Activated T-cell treated with anti-CD3 and anti-CD28 coated beads for 24 hours (primary cell): ENCODE results near the gene GRIFIN.

ENCODE experiments used
- DNase-seq: peaks from one replicate; pipeline ENCODE4 v3.0.0-alpha.2; 2020; ENCODE audit warnings: low read depth

GRIFIN gene, protein sequence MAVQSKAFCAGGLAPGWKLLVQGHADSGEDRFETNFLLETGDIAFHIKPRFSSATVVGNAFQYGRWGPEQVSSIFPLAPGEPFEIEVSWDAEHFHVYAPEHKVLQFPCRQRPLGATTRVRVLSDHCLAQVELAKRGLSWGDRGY

GRCh38 chr7:2476298-2476697 lies at the start of gene GRIFIN:
GRIFIN (minus strand) TSS chr7:2476398; CDS start chr7:2476383, 15 bp downstream.
- no peak for DNase-seq

- DNase-seq = no peak
Measured at GRCh38 chr7:2524808-2525657, 48.8 kb upstream of the GRIFIN start.

DNA sequence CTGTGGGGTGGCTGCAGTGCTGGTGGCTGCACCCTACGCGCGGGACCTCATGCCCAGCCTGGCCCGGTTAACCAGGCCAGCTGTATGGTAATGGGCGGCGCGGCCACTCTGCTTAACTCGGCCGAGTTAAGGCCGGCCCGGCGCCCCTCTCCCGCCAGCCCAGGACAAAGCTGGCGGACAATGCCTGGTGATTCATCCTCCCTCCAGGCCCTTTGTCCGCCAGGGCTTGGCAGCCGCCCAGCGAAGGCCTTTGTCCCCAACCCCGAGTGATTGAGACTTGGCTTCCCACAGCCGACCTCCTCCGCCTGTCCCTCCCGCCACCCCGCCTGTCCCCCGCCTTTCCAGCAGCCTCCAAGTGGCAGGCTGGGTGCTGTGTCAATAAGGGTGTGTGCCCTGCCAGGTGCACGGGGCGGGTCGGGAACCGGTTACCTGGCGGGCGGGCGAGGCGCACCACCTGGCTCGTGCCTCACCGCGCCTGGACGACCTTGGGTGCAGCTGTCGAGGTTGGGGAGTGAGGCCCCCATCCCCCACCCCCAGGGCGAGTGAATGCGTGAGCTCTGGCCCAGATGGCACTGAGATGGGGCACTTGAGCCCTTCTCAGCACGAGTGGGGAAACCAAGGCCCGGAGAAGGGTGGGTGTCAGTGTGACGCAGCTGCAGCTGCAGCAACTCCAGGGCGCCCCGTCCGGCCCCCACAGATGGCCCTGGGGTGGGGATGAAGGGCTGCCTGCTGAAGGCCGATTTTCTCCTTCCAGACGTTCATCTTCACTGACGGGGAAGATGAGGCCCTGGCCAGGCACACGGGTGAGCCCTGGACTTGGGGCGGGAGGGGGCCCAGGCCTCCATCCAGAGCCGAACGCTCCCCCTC lies 48.0 kb upstream of the GRIFIN start:
- DNase-seq = no peak

GRCh38 chr7:2523461-2523936 lies 47.3 kb upstream of the GRIFIN start:
- no peak for DNase-seq

DNA sequence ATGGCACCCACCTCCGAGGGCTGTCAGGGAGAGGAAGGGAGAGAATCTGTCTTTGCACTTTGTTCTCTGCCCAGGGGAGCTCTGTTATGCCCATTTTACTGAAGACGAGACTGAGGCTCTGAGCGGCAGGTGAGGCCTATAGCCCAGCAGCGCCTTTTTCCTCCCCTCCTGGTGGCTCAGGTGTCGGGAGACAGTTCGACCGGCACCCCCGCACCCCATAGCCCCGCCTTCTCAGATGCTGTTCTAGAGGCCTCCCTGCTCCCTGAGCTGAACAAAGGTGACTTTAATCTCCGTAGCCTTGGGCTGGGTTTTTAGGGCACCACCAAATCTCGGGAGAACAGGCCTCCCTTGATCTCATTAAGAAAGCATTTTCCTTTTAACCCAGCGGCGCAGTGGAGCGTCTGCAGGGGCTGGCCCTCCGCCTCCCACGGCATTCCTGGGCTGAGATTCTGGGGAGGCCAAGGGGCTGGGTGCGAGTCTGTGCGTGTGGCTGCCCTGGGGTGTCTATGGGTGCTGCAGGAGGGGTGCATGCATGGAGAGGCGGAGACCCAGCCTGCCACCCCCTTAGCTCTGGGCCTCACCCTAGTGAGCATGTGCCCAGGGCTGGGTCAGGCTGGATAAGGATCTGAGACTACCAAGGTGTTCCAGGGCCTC lies 46.7 kb upstream of the GRIFIN start:
- DNase-seq = no peak

DNA sequence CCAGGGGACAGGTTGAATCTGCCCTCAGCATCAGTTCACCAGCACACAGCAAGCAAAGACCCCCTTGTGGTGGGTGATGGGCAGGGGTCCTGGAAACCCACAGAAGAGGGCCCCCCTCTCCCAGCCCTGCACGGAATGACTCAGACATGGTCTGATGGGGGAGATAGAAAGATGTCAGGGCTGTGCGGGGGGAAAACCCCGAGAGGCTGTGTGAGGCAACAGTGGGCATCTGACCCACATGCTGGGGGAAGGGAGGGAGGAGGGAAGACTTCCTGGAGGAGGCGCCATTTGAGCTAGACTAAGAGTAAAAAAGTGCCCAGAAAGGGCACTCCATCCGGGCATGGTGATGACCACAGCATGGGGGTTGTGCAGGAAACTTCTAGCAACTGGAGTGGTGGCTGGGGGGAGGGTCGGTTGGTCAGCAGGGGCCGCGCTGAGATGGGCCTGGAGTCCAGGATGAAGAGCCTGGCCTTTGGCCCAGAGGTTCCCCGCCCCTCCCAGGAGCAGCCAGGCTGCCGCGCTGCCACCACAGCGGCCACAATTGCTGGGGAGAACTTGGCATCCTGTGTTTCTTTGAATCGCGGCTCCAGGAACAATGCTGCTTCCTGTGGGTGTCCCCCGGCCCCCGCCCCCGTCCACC lies 45.9 kb upstream of the GRIFIN start:
- DNase-seq = peak; percentile 69

GRCh38 chr7:2521341-2521745 lies 45.1 kb upstream of the GRIFIN start:
- DNase-seq = no peak

DNA sequence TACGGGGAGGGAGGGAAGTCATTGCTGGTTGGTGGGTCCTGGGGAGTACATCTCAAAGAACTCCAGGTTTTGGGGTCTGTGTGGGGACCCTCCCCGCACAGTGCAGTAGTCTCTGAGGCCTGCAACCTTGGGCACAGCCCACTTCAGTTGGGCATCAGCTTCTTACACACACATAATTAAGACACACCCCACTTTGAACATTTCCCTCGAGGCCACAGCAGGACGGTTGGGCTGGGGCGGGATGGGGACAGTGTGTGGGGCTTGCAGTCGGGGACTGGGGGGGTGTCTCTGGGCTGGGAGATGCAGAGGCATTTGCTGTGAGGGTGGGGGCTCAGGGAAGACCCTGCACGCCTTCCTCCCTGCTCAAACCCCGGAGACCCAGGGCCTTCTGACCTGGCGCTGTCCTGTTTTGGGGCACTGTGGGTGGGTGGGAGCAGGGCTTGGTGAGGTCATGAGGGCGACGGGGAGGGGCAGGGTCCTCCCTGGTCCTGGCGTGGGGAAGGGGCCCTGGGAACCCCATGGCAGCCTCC lies 44.6 kb upstream of the GRIFIN start:
- DNase-seq = no peak

- DNase-seq = no peak
Measured at GRCh38 chr7:2520131-2520760, 44.0 kb upstream of the GRIFIN start.

DNA sequence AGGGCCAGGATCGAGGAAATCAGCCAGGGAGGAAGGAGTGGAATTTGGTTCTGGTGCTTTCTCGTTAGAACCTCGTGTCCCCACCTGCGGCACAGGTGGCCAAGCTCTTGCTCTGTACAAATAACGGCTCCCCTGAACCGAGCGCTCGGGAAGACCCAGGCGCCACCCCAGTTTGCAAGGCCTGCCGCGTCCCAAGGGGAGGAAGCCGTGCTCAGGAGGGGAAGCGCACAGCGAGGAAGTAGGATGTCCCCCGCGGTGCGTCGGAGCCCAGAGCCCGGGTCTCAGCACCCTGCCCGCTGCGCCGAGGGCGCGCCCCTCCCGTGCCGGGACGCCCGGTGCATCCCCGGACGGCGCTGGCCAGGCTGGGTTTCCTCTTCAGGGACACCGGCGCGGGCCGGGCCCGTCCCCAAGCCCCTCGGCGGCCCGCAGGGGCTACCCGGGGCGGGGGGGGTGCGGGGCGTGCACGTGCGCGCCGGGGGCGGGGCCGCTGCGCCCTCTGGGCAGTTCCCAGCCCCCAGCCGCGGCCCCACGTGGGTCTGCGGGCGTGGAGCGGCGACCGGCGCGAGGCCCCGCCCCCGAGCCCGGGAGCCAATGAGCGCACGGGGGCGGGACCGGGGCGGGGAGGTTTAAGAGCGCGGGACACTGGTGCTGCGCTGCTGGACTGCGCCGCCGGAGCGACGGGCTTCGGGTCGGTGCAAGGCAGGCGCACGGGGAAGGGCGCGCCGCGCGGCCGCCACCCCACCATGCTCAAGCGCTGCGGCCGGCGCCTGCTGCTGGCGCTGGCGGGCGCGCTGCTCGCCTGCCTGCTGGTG lies 43.1 kb upstream of the GRIFIN start, which contains the start of gene LFNG:
TSS of gene LFNG (plus strand) at position 656 of the 812 bp plus-strand sequence. CDS start at position 744, 88 bp downstream.
- peak; percentile 81 for DNase-seq

- DNase-seq = no peak
Measured at GRCh38 chr7:2518737-2519118, 42.5 kb upstream of the GRIFIN start.

DNA sequence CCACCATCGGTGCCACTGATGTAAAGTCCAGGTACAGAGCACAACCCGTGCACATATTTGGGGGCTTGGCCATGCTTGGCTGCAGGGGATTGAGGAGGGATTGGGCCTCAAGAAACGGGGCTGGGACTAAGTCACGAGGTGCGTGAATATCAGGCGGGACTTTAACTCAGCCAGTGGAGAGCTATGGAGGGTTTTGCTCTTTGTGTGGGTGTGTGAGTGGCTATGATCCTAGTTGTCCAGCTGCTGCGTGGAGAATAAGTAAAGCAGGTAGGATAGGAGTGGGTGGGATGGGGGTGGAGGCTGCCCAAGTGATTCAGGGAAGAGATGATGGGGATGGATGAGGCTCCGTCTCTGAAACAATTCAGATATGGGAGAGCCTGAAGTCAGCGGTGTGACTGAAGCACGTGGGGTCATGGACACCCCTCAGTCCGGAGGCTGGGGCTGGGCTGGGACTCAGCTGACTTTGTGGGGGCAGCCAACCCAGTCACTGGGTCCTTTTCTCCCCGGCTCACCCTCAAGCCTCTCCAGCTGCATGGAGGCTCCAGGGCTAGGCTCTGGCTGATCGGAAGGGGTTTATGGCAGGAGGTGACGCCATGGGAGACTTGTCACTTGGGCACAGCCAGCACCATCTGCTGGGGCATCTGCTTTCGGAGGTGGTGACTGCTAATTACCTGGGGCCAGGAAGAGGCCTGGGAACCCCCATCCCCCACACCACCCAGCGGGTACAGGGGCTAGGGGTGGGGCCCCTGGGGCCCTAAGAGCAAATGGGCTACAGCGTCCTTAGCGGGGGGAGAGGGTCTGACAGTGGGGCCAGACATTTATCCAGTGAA lies 41.7 kb upstream of the GRIFIN start:
- no peak for DNase-seq

DNA sequence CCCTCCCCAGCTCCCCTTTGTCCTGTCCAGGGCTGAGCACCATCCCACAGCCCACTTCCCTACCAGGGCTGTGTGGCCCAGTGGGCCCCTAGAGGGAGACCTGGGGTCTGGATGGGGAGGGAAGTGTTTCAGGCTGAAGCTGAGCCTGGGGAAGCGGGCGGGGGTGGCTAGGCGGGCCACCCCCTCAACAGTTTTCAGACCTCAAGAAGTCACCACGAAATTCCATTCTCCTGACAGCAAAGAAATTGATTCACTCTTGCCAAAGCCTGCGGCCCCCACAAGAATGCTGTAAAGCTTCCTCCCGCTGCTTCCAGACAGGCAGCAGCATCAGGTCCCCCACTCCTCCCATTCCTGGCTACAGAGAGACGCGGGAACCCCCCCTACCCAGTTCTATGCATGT lies 40.8 kb upstream of the GRIFIN start:
- DNase-seq = no peak

- no peak for DNase-seq
Measured at GRCh38 chr7:2516194-2516555, 40.0 kb upstream of the GRIFIN start.

- DNase-seq = no peak
Measured at GRCh38 chr7:2515424-2516193, 39.4 kb upstream of the GRIFIN start.

GRCh38 chr7:2514473-2515423 lies 38.5 kb upstream of the GRIFIN start:
- DNase-seq = no peak

- DNase-seq = no peak
Measured at GRCh38 chr7:2513702-2514101, 37.5 kb upstream of the GRIFIN start.
